Endothelial cell of umbilical vein (primary cell): ENCODE results near the gene IGSF9.

ENCODE experiments used
- CTCF ChIP-seq, 2 donors: IDR thresholded peaks; 1 replicate in 1 of 2; 2 replicates in 1 of 2; pipeline ENCODE4 v1.5.1; 2011; ENCODE audit warnings: low read length in 2 of 2, mild to moderate bottlenecking in 2 of 2, moderate library complexity in 2 of 2, control low read depth in 1 of 2, inconsistent platforms in 1 of 2, low read depth in 1 of 2; ENCODE audit not compliant: insufficient read depth in 1 of 2; ENCODE audit errors: extremely low read depth in 1 of 2
- EZH2 ChIP-seq: IDR thresholded peaks from 2 replicates; pipeline ENCODE4 v1.6.1; 2012; ENCODE audit warnings: borderline replicate concordance, low read depth, mild to moderate bottlenecking, moderate library complexity, low read length, inconsistent platforms; ENCODE audit not compliant: severe bottlenecking
- FOS ChIP-seq: IDR thresholded peaks from 2 replicates; pipeline ENCODE4 v1.6.1; 2011; ENCODE audit warnings: mild to moderate bottlenecking, low read length, moderate library complexity, borderline replicate concordance; ENCODE audit not compliant: insufficient read depth
- JUN ChIP-seq: IDR thresholded peaks from 2 replicates; pipeline ENCODE4 v1.6.1; 2011; ENCODE audit warnings: borderline replicate concordance, low read depth; ENCODE audit not compliant: insufficient read length, insufficient read depth
- MAX ChIP-seq: IDR thresholded peaks from 2 replicates; pipeline ENCODE4 v1.6.1; 2011; ENCODE audit not compliant: insufficient read depth, insufficient read length
- POLR2A ChIP-seq: IDR thresholded peaks from 2 replicates; pipeline ENCODE4 v1.6.1; 2012; ENCODE audit warnings: low read depth, mild to moderate bottlenecking, control low read depth, low read length
- POLR2AphosphoS5 ChIP-seq: IDR thresholded peaks from 2 replicates; pipeline ENCODE4 v1.6.1; 2012; ENCODE audit warnings: low read depth, mild to moderate bottlenecking, control low read depth, low read length, moderate library complexity; ENCODE audit not compliant: insufficient read depth

- no peak for TF ChIP-seq EZH2
- TF ChIP-seq CTCF (IDR thresholded peaks at IDR 0.05; ENCODE audit: extremely low read depth in 1 of 2, insufficient read depth in 1 of 2, low read depth in 1 of 2, low read length in 2 of 2): no peak
- TF ChIP-seq POLR2AphosphoS5: no peak
- no peak for TF ChIP-seq JUN
- no peak for TF ChIP-seq POLR2A
- no peak for TF ChIP-seq MAX
- no peak for TF ChIP-seq FOS
Observed at GRCh38 chr1:159955456-159955855, 10.0 kb upstream of the IGSF9 start.
